GM18867 (cell line): ENCODE results near the gene COMT.

Experiments
- ATAC-seq: cut with Tn5 transposase; IDR thresholded peaks from one replicate; pipeline ENCODE4 v1.9.1; 2021; ENCODE audit warnings: mild to moderate bottlenecking, moderate library complexity; ENCODE audit not compliant: unreplicated experiment

COMT gene

GRCh38 chr22:19955241-19956128, 13.9 kb downstream of the COMT start:
- ATAC-seq = no peak

GRCh38 chr22:19957445-19957844, 15.9 kb downstream of the COMT start:
- no peak for ATAC-seq

GRCh38 chr22:19958083-19959042, 16.8 kb downstream of the COMT start:
- no peak for ATAC-seq

- no peak for ATAC-seq
These were observed 17.5 kb downstream of the COMT start for GRCh38 chr22:19959043-19959586.

GRCh38 chr22:19959587-19960490, 18.3 kb downstream of the COMT start:
- no peak for ATAC-seq

GRCh38 chr22:19960491-19961200, 19.1 kb downstream of the COMT start:
- no peak for ATAC-seq

- ATAC-seq = no peak
These were observed 19.6 kb downstream of the COMT start for GRCh38 chr22:19961201-19961580.

- no peak for ATAC-seq
These were observed 20.3 kb downstream of the COMT start for GRCh38 chr22:19961868-19962245.

- ATAC-seq = no peak
These were observed 20.8 kb downstream of the COMT start for GRCh38 chr22:19962246-19962908.

- no peak for ATAC-seq
These were observed 21.6 kb downstream of the COMT start for GRCh38 chr22:19962909-19963806.

GRCh38 chr22:19963863-19964642, 22.5 kb downstream of the COMT start:
- no peak for ATAC-seq

- ATAC-seq = no peak
These were observed 23.3 kb downstream of the COMT start for GRCh38 chr22:19964701-19965386.

GRCh38 chr22:19965771-19966709, 24.5 kb downstream of the COMT start:
- ATAC-seq = no peak

GRCh38 chr22:19966908-19967750, 25.6 kb downstream of the COMT start:
- ATAC-seq = no peak
